H1 (cell line): ENCODE results near the gene GRAMD4. TPM values are rescaled to one million over a fixed set of nuclear protein-coding genes. Genes with fewer than 3 reads are reported as not detected.

Source experiments
- BACH1 ChIP-seq: IDR thresholded peaks from 2 replicates; pipeline ENCODE4 v1.6.1; 2012; ENCODE audit warnings: low read length, improper control_type of control experiment
- KDM1A ChIP-seq: fragments of 200-600, 300-600 bp; sonication (generic); IDR thresholded peaks from 2 replicates; pipeline ENCODE4 v1.7.1; 2016; ENCODE audit warnings: mild to moderate bottlenecking, low read length, borderline replicate concordance
- RFX5 ChIP-seq: IDR thresholded peaks from 2 replicates; pipeline ENCODE4 v1.6.1; 2011; ENCODE audit warnings: low read depth, low read length, improper control_type of control experiment, borderline replicate concordance
- TEAD4 ChIP-seq: IDR thresholded peaks from 2 replicates; pipeline ENCODE4 v1.6.1; 2012; ENCODE audit warnings: low read depth, low read length, inconsistent platforms, mixed read lengths
- YY1 ChIP-seq: IDR thresholded peaks from 2 replicates; pipeline ENCODE4 v1.6.1; 2011; ENCODE audit warnings: low read depth, mild to moderate bottlenecking, low read length
- polyA plus RNA-seq, 7 experiments: library from polyadenylated mRNA; depleted of rRNA in 3 of 7; stranded (reverse) in 5 of 7; unstranded in 2 of 7; fragments of >200 nt in 5 of 7; fragments of 200-250 nt in 2 of 7; gene quantifications; 1 replicate in 5 of 7; 2 replicates in 1 of 7; 4 replicates in 1 of 7; pipeline versions ENCODE4 v1.2.1 to v1.2.3, GENCODE V29; 2011 to 2013; ENCODE audit warnings: missing spikeins in 2 of 7, mixed read lengths in 2 of 7
- total RNA-seq: library from RNA; stranded (reverse); fragmentation: NEBNext Ultra II Directional; extraction: Animal tissue kit (Norgen Biotek cat#: 25700); gene quantifications from 2 replicates; pipeline ENCODE4 v1.2.1, GENCODE V29; 2021
- TF ChIP-seq, protein P1 (sequence below): IDR thresholded peaks from 2 replicates; pipeline ENCODE4 v1.6.1; 2012; ENCODE audit warnings: inconsistent platforms

GRAMD4 gene
- total and polyA plus RNA-seq, 2 of the 8 experiments (the other 6 are each of a cell fraction or from before 2014, with no cell fraction given) = 7.9 to 25.6 TPM

DNA sequence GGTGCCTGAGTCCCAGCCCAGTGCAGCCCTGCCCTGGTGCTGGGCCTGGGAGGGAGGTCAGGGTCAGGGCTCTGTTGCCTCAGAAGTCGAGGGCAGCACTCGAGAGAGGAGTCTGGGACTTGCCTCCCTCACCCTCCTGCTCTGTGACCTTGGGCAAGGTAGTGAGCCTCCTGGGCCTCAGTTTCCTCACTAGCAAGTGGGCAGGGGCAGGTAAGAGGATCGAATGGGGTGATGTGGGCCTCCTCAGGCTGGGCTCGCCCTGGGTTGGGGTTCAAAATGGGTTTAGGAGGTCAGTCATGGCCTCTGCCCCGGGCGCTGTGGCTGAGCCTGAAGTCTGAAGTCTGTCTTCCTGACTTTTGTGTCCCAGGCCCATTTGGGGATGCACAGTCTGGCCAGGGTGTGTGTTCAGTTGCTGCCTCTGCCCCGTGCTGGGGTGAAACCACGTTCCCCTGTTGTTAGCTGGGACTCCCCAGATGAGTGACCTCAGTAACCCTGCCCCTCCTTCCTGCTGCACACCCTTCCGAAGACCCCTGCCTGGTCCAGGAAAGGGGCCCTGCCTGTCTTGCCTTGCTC, 41.8 kb upstream of the GRAMD4 start (continued):
- TF ChIP-seq, protein P1, sequence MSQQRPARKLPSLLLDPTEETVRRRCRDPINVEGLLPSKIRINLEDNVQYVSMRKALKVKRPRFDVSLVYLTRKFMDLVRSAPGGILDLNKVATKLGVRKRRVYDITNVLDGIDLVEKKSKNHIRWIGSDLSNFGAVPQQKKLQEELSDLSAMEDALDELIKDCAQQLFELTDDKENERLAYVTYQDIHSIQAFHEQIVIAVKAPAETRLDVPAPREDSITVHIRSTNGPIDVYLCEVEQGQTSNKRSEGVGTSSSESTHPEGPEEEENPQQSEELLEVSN = no peak
- TF ChIP-seq KDM1A (no peak), TEAD4 (no peak), BACH1 (no peak), RFX5 (no peak), YY1 (no peak)
